NCI-H2029 (cell line): ENCODE data around the gene PTPRO.

Source experiments
- DNase-seq: peaks from one replicate; lab custom pipeline; 2025; lab: John Stamatoyannopoulos, UW

PTPRO gene

GRCh38 chr12:15561396-15561795 lies 239.1 kb downstream of the PTPRO start:
- no peak for DNase-seq

GRCh38 chr12:15562263-15562662 lies 240.0 kb downstream of the PTPRO start:
- DNase-seq, result no peak

DNA sequence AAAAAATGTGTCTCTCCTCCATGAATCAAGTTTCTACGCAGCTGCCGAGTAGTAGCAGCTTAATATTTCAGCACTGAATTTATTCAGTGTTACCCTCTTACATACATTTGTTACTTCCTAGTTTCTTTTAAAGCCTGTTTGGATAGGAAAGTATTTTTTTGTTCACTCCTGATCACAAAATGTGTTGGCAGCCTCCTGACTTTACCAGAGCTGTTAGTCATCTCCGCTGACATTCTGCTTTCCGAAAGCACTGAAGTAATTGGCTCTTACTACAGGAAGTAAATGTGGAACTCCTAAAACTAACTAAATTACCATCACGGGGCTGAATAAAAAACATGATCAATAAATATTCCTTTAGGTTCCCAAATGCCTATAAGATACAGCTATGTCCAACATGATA lies 241.4 kb downstream of the PTPRO start:
- no peak for DNase-seq

DNA sequence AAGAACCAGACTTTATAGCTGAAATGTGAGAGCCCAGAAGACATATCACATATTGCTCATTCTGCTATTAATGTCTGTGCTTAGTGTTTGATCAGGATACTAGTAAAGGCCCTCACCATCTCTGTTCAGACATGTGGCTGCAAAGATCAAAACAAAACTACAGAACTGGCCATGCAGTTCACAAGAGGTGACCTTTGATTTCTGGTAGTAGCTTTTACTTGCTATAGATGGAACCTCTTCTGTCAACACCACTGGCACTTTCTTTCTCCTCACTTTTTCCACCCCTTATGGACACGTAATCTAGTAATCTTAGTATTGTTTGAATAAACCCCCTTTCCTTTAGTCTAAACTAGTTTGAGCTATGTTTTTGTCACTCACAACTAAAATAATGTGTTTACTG lies 252.0 kb downstream of the PTPRO start:
- DNase-seq, result no peak

- no peak for DNase-seq
These were observed 253.6 kb downstream of the PTPRO start for GRCh38 chr12:15575671-15576541.

GRCh38 chr12:15580431-15580830 lies 258.1 kb downstream of the PTPRO start:
- no peak for DNase-seq

- DNase-seq, result no peak
These were observed 258.7 kb downstream of the PTPRO start for GRCh38 chr12:15581006-15581405.

DNA sequence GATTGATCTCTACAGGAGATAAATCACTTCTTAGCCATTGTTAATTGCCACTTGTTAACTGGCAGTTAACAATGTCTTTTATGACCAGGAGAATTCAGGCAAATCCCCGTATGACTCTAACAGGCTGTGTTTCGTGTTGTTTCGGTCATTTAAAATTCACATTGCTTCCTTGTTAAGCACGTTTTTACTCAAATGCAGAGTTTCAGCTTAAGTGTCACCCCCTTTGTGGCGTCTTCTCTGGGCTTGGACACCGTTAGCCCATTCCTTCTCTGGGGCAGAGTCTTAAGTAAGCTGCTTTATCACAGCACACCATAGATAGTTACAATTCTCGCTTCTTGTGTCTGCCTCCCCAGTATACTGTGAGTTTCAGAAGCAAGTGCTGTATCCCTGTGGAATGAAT lies 261.5 kb downstream of the PTPRO start:
- no peak for DNase-seq

DNA sequence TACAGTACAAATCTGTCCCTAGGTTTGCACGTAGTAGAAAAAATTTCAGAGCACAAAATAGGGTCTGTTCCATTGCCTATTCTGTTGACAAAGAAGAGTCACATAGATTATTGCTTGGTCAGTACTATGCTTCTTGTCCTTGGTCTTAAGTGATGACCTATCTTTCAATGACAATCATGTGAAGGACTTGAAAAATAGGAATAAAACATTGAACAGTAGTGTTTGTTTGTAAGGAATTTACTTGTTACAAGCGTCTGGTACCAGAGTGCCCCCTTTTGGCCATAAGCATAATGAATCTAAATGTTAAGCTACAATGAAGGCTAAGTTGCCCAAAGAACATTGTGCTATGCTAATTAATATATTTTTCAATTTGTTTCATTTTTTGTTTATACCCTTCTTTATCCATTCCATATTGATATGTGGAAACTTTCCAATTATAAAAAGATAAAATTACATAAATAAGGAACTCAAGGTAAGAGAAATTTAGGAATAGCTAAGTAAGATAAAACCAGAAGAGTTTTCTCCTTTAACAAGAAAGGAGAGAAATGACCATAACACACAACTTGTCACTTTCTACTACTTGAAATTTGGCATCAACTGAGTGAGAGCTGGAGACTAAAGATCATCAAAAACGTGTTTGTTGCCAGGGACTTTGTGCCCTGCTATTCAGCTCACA lies 262.2 kb downstream of the PTPRO start:
- no peak for DNase-seq

DNA sequence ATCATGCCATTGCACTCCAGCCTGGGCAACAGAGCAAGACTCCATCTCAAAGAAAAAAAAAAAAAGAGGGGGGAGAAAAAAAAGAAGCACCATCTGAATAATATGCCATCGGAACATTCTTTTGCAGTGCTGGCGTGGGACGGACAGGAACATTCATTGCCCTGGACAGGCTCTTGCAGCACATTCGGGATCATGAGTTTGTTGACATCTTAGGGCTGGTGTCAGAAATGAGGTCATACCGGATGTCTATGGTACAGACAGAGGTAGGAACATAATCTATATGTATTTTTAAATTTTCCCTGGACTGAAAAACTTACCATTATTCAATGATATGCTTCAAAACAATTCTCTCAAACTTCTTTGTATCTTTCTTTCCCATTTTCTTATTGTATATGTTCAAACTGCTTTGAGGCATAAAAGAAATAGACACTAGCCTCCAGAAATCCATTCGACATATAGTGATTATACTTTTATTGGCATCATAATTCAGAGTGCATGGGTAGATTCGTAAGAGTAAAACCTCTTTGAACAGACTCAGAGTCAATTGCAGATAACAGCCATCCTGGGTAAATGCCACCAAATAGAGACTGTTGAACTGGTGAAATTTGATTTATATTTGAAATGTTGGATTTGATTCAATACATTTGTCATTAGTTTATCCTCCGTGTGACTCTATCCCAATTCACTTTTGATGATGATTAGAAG lies 267.2 kb downstream of the PTPRO start:
- DNase-seq, result no peak

DNA sequence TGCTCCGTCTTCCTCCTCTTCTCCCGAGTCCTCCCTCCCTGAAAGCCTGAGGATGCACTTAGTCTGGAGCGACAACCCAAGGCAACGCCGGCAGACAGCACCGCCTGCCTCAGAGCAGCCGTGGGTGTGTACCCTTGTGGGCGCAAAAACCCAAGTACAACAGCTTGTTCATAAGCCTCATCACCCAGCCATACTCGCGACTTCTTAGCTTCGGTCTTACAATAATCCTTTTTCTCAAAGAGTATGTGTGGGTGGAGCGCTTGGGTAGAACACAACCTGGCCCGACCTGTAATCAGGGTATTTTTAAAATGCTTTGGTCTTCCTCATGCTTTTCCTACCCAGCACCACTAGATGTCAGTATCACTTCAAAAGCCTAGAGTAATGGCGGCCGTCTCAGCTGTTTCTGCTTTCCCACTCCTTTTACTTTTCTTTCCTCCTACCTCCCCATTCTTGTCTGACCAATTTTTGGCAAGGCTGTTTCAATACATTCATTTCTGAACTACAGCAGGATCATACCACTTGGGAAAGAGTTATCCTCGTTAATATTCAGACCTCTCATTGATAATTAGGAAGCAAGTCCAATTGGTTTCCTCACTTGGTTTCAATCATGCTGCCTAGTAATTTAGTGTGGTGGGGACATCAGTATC lies 268.0 kb downstream of the PTPRO start:
- peak; percentile 32 for DNase-seq

GRCh38 chr12:15591811-15592210 lies 269.5 kb downstream of the PTPRO start:
- no peak for DNase-seq

DNA sequence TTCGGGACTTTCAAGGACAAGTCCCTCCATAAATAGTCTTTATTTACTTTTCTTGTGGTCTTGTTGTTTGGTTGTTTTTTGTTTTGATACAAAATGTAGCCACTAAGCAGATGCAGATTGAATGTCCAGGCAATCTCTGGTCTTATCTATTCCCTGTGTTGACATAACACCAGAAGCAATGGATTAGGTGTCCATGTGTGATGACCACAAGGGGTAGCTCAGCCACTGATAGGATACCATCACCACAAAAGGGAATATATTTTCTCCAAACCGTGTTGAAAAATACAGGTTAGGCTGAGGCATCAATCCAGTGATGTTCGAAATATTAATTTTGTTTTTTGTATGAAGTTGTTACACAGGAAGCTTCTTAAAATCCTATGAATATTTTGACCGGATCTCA lies 270.6 kb downstream of the PTPRO start:
- no peak for DNase-seq

DNA sequence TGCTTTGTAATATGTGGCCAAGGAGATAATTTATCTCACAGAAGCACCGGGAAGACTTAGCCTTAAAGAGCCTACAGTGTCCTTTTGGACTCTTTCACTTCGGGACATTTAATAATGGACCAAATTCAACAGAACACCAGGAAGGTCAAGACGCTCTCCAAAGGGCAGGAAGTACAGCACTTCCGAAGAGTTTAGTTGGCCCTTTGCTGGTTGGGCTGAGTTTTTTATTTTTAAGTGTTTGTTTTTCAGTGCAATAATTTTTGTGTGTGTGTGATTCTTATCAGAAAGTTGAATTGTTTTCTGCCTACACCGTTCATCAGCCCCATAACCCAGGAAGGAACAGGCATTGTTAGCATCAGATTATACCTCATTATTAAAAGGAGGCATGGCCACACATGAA lies 273.9 kb downstream of the PTPRO start:
- no peak for DNase-seq

- peak; percentile 49 for DNase-seq
These were observed 275.0 kb downstream of the PTPRO start for GRCh38 chr12:15597125-15597830.

DNA sequence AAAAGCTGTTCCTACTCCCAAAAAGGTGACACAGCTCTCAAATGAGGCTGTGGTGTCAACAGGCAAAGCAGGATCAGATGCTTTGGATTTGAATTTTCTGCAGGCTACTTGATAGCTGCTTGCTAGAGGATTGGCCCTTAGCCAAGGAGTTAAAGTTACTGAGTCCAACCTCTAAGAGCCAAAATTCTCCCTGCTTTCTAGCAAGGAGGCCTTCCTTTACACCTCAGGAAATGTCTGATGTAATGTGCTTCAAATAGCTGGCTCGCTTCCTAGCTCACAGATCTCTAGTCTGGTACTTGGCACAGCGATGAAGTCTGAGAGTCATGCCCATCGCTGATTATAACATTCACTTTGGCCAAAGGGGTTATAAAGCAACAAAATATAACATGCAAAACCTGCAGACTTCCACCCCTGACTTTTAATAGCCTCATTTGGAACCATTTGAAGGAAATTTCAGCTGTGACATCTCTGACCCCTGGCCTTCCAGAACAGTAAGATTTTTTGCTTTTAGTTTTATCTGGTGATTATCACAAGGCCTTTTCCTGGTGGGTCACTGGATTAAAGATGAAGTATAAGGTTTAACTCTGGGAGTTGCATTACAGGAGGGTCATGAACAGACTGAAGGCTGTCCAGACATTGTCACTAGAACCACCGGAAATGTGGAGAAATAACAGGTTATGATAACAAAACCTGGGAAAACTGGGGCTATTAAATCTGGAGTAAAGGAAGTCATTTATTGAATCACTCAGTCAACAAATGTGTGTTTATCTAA lies 277.1 kb downstream of the PTPRO start:
- peak; percentile 54 for DNase-seq

DNA sequence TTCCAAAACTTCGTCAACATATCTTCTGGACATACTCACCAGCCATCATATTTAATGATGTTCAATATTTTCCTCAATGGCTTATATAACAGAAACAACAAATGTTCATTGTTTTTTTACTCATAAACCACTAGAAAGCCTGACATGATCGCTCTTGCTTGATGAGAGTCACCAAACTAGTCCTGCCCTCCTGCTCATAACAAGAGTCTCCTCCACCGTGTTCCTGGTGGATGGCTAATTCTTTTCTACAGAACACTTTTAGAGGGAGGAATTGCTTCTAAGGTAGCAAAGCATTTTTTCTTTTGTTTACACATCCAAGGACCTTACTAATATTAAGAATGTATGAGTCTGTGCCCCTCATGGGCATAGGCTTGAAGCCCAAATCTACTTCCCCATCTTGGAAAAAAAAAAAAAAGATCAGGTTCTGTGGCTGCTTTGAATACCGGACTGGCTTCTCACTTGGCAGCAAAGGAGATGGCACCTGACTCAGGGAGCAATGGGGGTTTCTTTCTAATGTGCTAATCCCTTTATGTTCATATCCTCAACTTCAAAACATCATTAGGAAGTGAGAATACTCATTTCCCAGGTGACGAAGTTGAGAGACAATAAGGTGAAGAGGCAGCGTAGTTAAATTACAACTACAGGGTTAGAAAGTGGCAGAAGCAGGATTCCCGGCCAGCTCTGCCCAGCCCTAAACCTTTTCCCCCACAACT lies 278.1 kb downstream of the PTPRO start:
- DNase-seq, result no peak

GRCh38 chr12:15601210-15601800 lies 279.0 kb downstream of the PTPRO start:
- no peak for DNase-seq

- DNase-seq, result no peak
These were observed 279.9 kb downstream of the PTPRO start for GRCh38 chr12:15602051-15602672.
